GM12872 (cell line): Measurements from ENCODE around the gene RASGRF1.

Experiments
- TF ChIP-seq, protein P1 (sequence below): IDR thresholded peaks from 3 replicates; pipeline ENCODE4 v1.5.1; 2011; ENCODE audit warnings: low read depth, mild to moderate bottlenecking, low read length, moderate library complexity; ENCODE audit not compliant: insufficient read depth

Gene RASGRF1

GRCh38 chr15:79025201-79025600 is 65.4 kb downstream of the RASGRF1 start:
- TF ChIP-seq, protein P1, sequence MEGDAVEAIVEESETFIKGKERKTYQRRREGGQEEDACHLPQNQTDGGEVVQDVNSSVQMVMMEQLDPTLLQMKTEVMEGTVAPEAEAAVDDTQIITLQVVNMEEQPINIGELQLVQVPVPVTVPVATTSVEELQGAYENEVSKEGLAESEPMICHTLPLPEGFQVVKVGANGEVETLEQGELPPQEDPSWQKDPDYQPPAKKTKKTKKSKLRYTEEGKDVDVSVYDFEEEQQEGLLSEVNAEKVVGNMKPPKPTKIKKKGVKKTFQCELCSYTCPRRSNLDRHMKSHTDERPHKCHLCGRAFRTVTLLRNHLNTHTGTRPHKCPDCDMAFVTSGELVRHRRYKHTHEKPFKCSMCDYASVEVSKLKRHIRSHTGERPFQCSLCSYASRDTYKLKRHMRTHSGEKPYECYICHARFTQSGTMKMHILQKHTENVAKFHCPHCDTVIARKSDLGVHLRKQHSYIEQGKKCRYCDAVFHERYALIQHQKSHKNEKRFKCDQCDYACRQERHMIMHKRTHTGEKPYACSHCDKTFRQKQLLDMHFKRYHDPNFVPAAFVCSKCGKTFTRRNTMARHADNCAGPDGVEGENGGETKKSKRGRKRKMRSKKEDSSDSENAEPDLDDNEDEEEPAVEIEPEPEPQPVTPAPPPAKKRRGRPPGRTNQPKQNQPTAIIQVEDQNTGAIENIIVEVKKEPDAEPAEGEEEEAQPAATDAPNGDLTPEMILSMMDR: peak; percentile 52

- TF ChIP-seq, protein P1: no peak
These were observed 66.7 kb downstream of the RASGRF1 start for GRCh38 chr15:79023918-79024317.

GRCh38 chr15:79023546-79023890 is 67.1 kb downstream of the RASGRF1 start:
- TF ChIP-seq, protein P1: no peak

DNA sequence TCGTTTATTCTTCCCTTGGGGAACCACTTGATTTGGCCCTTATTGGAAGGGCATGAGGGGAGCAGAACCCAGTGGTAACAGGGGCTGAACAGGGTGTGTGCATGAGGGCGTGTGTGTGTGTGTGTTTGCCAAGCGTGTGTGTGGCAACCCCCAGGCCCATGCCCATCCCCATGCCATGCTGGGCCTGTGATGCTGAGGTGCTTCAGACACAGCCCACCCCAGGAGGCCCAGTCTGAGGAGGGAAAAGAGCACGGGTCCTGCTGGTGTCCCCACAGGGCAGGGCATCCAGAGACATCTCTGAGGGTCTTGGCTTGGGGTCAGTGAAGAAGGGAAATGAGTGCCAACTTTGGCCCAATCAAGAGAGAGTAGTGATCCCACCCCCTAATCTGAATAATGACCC is 71.6 kb downstream of the RASGRF1 start:
- TF ChIP-seq, protein P1: no peak

DNA sequence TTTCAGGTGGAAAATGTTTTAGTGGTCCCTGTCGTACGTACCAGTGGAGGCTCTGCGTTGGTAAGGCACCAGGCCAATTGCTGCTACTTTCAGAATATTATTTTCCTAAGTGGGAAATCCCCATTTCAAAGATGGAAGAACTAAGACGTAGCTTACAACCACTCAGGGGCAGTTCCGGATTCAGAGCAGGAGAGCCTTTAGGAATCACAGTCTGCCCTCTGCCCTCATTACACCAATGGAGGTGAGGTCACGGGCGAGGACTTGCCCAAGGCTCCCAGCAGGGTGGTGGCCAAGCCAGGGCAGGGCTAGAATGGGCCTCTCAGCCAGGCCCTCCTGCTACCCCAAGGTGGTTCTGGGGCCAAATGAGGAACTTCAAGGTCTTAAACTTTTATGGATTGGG is 72.6 kb downstream of the RASGRF1 start:
- TF ChIP-seq, protein P1: no peak

GRCh38 chr15:79016527-79017170 is 73.9 kb downstream of the RASGRF1 start:
- TF ChIP-seq, protein P1: no peak

GRCh38 chr15:79015416-79015815 is 75.2 kb downstream of the RASGRF1 start:
- TF ChIP-seq, protein P1: no peak
